Ovary (tissue), 3 donors: ENCODE measurements around the gene DCHS2.

Experiments used
- CTCF ChIP-seq, 3 donors: fragments of 450-650 bp in 2 of 3; fragments of 200-600 bp in 1 of 3; IDR thresholded peaks; one replicate each; pipeline versions ENCODE4 v1.5.1 to v1.8.0; 2016 to 2022; ENCODE audit warnings: antibody characterized with exemption in 3 of 3, mild to moderate bottlenecking in 1 of 3
- EP300 ChIP-seq: sonication (generic); formaldehyde crosslinking; IDR thresholded peaks from one replicate; pipeline ENCODE4 v1.6.1; 2017; ENCODE audit warnings: antibody characterized with exemption
- POLR2A ChIP-seq: fragments of 450-650 bp; IDR thresholded peaks from one replicate; pipeline ENCODE4 v1.6.1; 2017; ENCODE audit warnings: antibody characterized with exemption, mild to moderate bottlenecking, moderate library complexity
- donor health status: DM: no; HTN: no; CAD: no.

- TF ChIP-seq CTCF (IDR thresholded peaks at IDR 0.05) (no peak), POLR2A (no peak), EP300 (no peak)
Measured at GRCh38 chr4:154454710-154455109, 36.9 kb downstream of the DCHS2 start.
